GM18858 (cell line): Measurements from ENCODE around the gene ERVFRD-1.
A peak's percentile ranks its signal among the peaks of the same experiment; 100 is the strongest.

Experiments used
- ATAC-seq: cut with Tn5 transposase; IDR thresholded peaks from one replicate; pipeline ENCODE4 v1.9.1; 2021; ENCODE audit not compliant: unreplicated experiment

ERVFRD-1 gene

GRCh38 chr6:11110921-11111768 lies at the start of gene ERVFRD-1:
ERVFRD-1 (minus strand) TSS chr6:11111725; CDS start chr6:11105310, 6,415 bp downstream.
- no peak for ATAC-seq

- no peak for ATAC-seq
Measured at GRCh38 chr6:11160199-11160598, 48.7 kb upstream of the ERVFRD-1 start.

- ATAC-seq, result no peak
Measured at GRCh38 chr6:11155589-11155988, 44.1 kb upstream of the ERVFRD-1 start.

- ATAC-seq, result no peak
Measured at GRCh38 chr6:11153447-11153846, 41.9 kb upstream of the ERVFRD-1 start.

- ATAC-seq, result no peak
Measured at GRCh38 chr6:11152581-11152980, 41.1 kb upstream of the ERVFRD-1 start.

GRCh38 chr6:11151488-11151887 lies 40.0 kb upstream of the ERVFRD-1 start:
- ATAC-seq, result no peak

- ATAC-seq, result no peak
Measured at GRCh38 chr6:11149551-11149950, 38.0 kb upstream of the ERVFRD-1 start.

- no peak for ATAC-seq
Measured at GRCh38 chr6:11146117-11146826, 34.7 kb upstream of the ERVFRD-1 start.

- peak; percentile 74 for ATAC-seq
Measured at GRCh38 chr6:11144393-11144851, 32.9 kb upstream of the ERVFRD-1 start.

- ATAC-seq, result no peak
Measured at GRCh38 chr6:11143394-11144371, 32.2 kb upstream of the ERVFRD-1 start.

- no peak for ATAC-seq
Measured at GRCh38 chr6:11142296-11143027, 30.9 kb upstream of the ERVFRD-1 start.

GRCh38 chr6:11141295-11141694 lies 29.8 kb upstream of the ERVFRD-1 start:
- no peak for ATAC-seq

GRCh38 chr6:11140056-11140455 lies 28.5 kb upstream of the ERVFRD-1 start:
- no peak for ATAC-seq

GRCh38 chr6:11139051-11139960 lies 27.8 kb upstream of the ERVFRD-1 start:
- ATAC-seq, result peak; percentile 70

- ATAC-seq, result no peak
Measured at GRCh38 chr6:11136809-11137208, 25.3 kb upstream of the ERVFRD-1 start.

- no peak for ATAC-seq
Measured at GRCh38 chr6:11133281-11133680, 21.8 kb upstream of the ERVFRD-1 start.

GRCh38 chr6:11132194-11132888 lies 20.8 kb upstream of the ERVFRD-1 start:
- no peak for ATAC-seq

- ATAC-seq, result no peak
Measured at GRCh38 chr6:11130605-11131004, 19.1 kb upstream of the ERVFRD-1 start.
